Measurements from ENCODE around the gene PRSS56. TPM values are rescaled to one million over a fixed set of nuclear protein-coding genes. Genes with fewer than 3 reads are reported as not detected.
"Not testable (repeated sequence)": the region's sequence is repeated elsewhere in the genome, so short reads cannot be mapped to it uniquely, and the experiment has no call there.

Gene PRSS56
- total and polyA plus RNA-seq, 8 donors: not detected

- H3K4me1 ChIP-seq: peaks cover 13 to 22% (median 16%) of the 10 kb centered on the region in 4 donors
- 71 to 78% (median 76%) methylated on average over 9 to 11 of the region's 11 CpGs for WGBS, 5 donors
- no peaks in the 10 kb centered on the region for H3K36me3 ChIP-seq
- peaks cover 15 to 48% (median 29%) of the 10 kb centered on the region in 3 donors for H3K27me3 ChIP-seq
- TF ChIP-seq CTCF (IDR thresholded peaks at IDR 0.05): no peak
- TF ChIP-seq EP300 (IDR thresholded peaks at IDR 0.05): no peak
- no peak for TF ChIP-seq POLR2AphosphoS5 (IDR thresholded peaks at IDR 0.05)
- TF ChIP-seq POLR2A (IDR thresholded peaks at IDR 0.05): no peak
- no peaks in the 10 kb centered on the region for H3K9me3 ChIP-seq
- intact Hi-C loops (cut with DNase I; ENCODE audit: low total_unique reads): no loop called here
- H3K4me3 ChIP-seq: no peak overlapping the region
- H3K27ac ChIP-seq: no peak overlapping the region
- no peak for DNase-seq
Observed at GRCh38 chr2:232528746-232529460, 8.7 kb downstream of the PRSS56 start.

GRCh38 chr2:232529806-232530547, 9.8 kb downstream of the PRSS56 start:
- Histone ChIP-seq H3K4me3 (no peak overlapping the region), H3K27me3 (peaks cover 5 to 45% (median 18%) of the 10 kb centered on the region in 3 donors), H3K4me1 (peaks cover 7 to 11% (median 8%) of the 10 kb centered on the region in 4 donors), H3K9me3 (no peaks in the 10 kb centered on the region), H3K27ac (no peak overlapping the region), H3K36me3 (no peaks in the 10 kb centered on the region)
- intact Hi-C loops (cut with DNase I; ENCODE audit: low total_unique reads): no loop called here
- TF ChIP-seq POLR2A (IDR thresholded peaks at IDR 0.05): no peak
- no peak for TF ChIP-seq POLR2AphosphoS5 (IDR thresholded peaks at IDR 0.05)
- TF ChIP-seq EP300 (IDR thresholded peaks at IDR 0.05): no peak
- TF ChIP-seq CTCF (IDR thresholded peaks at IDR 0.05): no peak
- WGBS, 5 donors: 77 to 90% (median 85%) methylated on average over 17 of the region's 17 CpGs
- no peak for DNase-seq

GRCh38 chr2:232530626-232531260, 10.6 kb downstream of the PRSS56 start:
- Histone ChIP-seq H3K27me3 (peaks cover 0 to 45% (median 10%) of the 10 kb centered on the region in 3 donors), H3K4me3 (no peak overlapping the region), H3K9me3 (peaks cover 0 to 1% (median 0%) of the 10 kb centered on the region in 4 donors), H3K27ac (no peak overlapping the region), H3K36me3 (no peaks in the 10 kb centered on the region), H3K4me1 (peaks cover 1 to 4% (median 2%) of the 10 kb centered on the region in 4 donors)
- intact Hi-C loops (cut with DNase I; ENCODE audit: low total_unique reads): no loop called here
- WGBS, 5 donors: 61 to 70% (median 67%) methylated on average over 5 to 9 of the region's 9 CpGs
- DNase-seq: no peak
- TF ChIP-seq CTCF (IDR thresholded peaks at IDR 0.05): no peak
- TF ChIP-seq POLR2AphosphoS5 (IDR thresholded peaks at IDR 0.05): no peak
- TF ChIP-seq EP300 (IDR thresholded peaks at IDR 0.05): no peak
- no peak for TF ChIP-seq POLR2A (IDR thresholded peaks at IDR 0.05)

- H3K4me3 ChIP-seq: no peak overlapping the region
- 65 to 79% (median 70%) methylated on average over 9 of the region's 9 CpGs for WGBS, 5 donors
- peaks cover 0 to 45% (median 0%) of the 10 kb centered on the region in 3 donors for H3K27me3 ChIP-seq
- H3K4me1 ChIP-seq: peaks cover 0 to 5% (median 4%) of the 10 kb centered on the region in 4 donors
- no peak for DNase-seq
- no peaks in the 10 kb centered on the region for H3K36me3 ChIP-seq
- peaks cover 0 to 10% (median 3%) of the 10 kb centered on the region in 4 donors for H3K9me3 ChIP-seq
- H3K27ac ChIP-seq: no peak overlapping the region
- intact Hi-C loops (cut with DNase I; ENCODE audit: low total_unique reads): no loop called here
- no peak for TF ChIP-seq CTCF (IDR thresholded peaks at IDR 0.05)
- TF ChIP-seq POLR2A (IDR thresholded peaks at IDR 0.05): no peak
- no peak for TF ChIP-seq POLR2AphosphoS5 (IDR thresholded peaks at IDR 0.05)
- TF ChIP-seq EP300 (IDR thresholded peaks at IDR 0.05): no peak
Observed at GRCh38 chr2:232532419-232532818, 12.2 kb downstream of the PRSS56 start.

GRCh38 chr2:232532821-232533220, 12.6 kb downstream of the PRSS56 start:
- DNase-seq; H3K36me3 ChIP-seq; H3K9me3 ChIP-seq; H3K4me3 ChIP-seq; H3K27ac ChIP-seq; H3K4me1 ChIP-seq; intact Hi-C loops (cut with DNase I; ENCODE audit: low total_unique reads): not testable (repeated sequence)
- WGBS, 5 donors: 82 to 90% (median 87%) methylated on average over 7 of the region's 7 CpGs
- peaks cover 0 to 46% (median 0%) of the 10 kb centered on the region in 3 donors for H3K27me3 ChIP-seq
